ENCODE data around the gene TNNI3K. TPM values are rescaled to one million over a fixed set of nuclear protein-coding genes. Genes with fewer than 3 reads are reported as not detected.

Gene TNNI3K
- total and polyA plus RNA-seq, 2 of the 8 experiments (the other 6 are each of a cell fraction or from before 2014, with no cell fraction given), result 0.41 to 0.48 TPM

GRCh38 chr1:74363220-74363619, 128.0 kb downstream of the TNNI3K start (continued):
- TF ChIP-seq SIN3A (conservative IDR thresholded peaks at IDR 0.05 in 1 of 2, IDR thresholded peaks at IDR 0.05 in 1 of 2; ENCODE audit: low read depth in 1 of 2, low read length in 2 of 2) (no peak), CBX5 (IDR thresholded peaks at IDR 0.05; ENCODE audit: low read depth, low read length) (no peak), ZNF274 (IDR thresholded peaks at IDR 0.05; ENCODE audit: borderline replicate concordance, extremely low read depth, low read length) (no peak)

All from H1 (cell line).